ENCODE data around the gene ARL4D.

ARL4D gene

DNA sequence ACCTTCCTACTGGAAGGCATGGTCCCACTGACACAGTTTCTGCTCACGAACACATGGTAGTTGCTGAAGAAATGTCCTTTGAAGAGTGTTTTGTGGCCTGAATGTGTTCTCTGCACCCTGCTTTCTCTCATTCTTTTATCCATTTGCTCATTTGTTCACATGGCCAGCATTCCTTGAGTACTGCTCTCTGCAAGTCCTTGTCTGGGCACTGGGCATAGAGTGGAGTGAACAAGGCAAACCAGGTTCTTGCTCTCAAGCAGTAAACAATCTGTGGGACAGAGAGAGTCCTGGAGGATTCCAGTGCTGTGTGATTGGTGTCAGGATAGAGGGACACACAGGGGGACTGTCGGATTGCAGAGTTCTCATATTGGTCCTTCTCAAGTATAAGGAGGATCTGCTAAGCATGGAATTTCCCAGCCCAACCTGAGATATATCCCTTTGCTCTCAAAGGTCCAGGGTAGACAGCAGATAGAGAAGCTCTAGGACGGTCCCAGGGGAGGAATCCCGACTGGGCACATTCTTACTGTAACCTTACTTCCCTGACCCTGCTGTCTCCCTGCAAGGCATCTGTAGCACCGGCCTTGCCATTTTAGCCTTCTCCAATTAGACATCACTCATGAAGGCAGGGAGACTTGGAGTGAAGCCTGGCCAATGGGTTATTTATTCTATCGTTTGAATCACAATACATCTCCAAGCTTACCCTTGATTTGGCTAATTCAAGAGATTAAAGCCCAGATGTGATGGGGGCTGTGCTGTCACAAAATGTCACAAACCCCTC is 32.3 kb downstream of the ARL4D start:
- DNase-seq: no peak

DNA sequence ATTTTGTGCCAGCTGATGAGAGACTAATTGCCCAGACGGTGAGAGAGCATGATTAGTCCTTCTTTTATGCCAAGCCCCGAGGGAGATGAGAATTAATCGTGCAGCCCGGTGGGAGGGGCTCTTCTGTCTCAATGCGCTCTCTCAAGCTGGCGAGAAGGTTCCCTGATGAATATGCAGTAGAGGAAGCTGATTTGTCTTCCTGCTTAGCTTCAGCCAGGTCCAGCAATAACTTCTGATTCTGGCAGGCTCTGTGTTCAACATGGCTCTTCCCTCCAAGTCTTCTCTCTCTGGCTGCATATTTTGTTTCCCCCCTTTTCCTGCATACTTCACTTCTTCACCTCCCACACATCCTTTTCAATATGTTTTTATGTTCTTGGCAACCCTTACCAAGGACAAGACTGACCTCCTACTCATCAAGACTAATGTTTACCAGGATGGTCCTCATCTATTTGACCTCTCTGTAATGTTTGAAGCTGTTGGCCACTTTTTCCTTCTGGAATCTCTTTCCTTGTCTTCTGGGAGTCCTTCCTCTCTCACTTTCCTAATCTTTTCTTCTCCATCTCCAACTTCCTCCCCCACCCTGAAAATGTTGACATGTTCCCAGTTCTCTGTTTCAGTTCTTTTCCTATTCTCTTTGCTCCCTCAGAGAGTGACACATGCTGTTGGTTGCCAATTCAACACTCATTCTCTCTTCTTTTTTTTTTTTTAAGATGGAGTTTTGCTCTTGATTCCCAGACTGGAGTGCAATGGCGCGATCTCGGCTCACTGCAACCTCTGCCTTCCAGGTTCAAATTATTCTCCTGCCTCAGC is 33.1 kb downstream of the ARL4D start:
- DNase-seq: no peak

DNA sequence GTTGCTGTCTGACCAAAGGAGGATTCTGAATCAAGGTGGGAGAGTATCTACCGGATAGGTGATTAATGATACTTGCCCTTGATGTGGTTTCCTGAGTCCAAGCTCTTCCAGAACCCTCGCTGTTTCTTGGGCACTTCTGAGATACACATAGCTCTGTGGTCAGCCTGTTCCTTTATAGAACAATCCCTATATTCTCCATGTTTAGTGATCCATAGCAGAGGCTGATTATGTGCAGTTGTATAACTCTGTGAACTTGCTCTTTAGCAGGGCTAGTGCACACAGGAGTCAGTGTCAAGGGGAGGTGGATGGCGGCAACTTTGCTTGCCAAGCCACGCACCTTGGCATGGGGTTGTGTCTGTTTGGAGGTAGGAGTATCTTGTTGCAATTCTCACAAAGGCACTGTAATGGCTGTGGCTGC is 36.1 kb downstream of the ARL4D start:
- no peak for DNase-seq

DNA sequence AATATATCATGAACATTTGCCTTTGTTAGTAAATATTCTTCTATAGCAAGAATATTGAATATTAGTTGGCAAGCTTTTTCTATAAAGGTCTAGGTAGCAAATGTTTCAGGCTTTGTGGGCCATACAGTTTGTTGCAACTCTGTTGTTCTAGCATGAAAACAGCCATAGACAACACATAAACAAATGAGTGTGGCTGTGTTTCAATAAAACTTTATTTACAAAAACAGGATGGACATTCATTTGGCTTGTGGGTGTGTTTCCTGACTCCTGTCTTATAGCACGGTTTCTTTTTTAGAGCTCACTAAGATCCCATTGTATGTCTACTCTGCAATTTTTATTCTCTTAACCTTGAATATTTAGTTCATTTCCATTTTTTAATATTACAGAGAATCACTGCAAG is 39.0 kb downstream of the ARL4D start:
- no peak for DNase-seq

DNA sequence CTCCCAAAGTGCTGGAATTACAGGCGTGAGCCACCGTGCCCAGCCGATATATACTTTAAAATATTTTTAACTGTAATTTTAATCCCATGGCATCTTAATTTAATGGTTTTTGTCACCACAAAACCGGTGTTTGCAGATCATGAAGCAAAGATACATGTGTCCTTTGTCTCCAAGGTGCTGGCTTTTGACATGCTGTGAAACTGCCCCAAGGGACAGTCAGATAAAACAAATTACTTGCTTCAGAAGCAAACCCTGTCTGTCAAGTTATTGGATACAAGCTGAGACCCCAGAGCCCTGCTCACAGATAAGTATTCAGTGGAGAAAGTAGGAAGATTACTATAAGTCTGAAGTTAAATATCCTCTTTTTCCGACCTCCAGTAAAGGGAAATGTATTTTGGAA is 39.8 kb downstream of the ARL4D start:
- no peak for DNase-seq

DNA sequence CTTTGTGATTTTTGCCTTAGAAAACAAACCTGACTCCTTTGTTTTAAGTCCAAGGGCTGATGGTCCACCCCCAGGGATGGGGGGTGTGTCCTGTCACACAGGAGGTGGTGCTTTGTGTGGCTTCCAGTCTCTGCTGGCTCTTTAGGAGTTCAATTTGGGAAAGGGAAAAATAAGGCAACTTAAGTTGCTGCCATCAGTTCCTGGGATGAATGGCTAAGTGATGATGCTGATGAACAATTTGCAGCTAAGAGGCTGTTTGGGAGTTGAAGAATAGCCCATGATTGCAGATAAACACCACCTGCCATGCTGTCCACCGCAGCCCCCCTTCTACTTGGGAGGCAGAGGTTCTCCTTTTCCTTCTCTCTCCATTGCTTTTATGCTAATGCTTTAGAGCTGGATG is 40.2 kb downstream of the ARL4D start:
- no peak for DNase-seq

DNA sequence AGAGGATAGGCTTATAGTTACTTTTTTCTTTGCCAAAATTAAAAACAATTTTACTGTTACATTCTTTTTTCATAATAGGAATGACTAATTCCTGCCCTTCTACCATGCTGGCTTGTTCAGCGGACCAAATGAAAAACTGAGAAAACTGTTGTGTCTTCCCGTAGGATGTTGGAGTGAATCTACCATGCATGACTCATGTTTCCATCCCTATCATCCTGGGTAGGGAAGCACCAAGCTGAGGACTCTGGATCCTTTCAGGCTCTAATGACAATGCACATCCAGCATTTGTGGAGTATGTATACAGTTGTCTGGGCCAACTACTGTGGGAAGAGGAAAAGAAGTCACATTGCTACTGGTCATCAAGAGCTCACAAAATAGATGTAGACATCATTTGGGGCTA is 43.9 kb downstream of the ARL4D start:
- DNase-seq: no peak

DNA sequence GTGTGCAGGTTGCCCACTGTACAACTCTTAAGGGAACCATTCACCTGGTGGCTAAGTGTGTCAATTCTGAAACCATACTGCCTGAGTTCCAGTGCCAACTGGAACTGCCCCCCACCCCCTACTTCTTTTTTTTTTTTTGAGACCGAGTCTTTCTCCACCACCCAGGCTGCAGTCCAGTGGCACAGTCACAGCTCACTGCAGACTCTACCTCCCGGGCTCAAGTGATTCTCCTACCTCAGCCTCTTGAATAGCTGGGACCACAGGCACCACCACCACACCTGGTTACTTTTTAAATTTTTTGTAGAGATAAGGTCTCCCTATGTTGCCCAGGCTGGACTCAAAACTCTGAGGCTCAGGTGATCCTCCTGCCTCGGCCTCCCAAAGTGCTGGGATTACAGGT is 44.6 kb downstream of the ARL4D start:
- DNase-seq: no peak

DNA sequence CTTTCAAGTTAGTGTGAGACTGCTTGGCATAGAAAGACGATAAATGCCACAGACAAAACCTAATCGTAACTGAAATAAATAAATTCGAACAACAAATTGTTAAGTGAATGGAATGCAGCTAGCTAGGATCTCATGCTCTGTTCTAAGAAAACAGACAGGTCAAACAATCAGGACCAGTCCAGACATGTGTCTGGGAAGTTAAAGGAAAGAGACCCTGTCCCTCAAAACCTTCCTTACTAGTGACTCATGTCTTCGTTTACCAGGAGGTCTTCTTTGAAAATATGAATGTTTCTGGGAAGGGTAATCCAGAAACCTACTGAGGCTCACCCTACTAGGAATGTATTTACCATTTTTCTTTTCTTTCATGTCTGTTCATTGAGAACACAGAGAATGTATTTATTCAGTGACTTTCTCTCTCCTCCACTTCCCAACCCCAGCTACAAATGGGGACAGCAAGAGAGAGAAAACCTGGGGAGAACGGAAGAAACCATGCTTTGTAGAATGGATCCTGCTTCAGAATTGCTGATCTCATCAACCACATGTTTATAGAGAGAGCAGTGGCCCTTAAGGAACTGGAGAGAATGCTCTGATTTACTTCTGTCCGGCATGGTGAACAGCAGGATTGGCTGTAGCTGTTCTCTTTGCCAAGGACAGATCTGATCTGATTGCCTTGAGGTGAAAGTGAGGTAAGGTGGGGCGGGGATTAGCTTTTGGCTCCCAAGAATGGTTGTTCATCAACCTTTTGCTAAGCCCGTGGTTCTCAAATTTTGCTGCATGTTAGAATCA is 45.6 kb downstream of the ARL4D start:
- DNase-seq: no peak

DNA sequence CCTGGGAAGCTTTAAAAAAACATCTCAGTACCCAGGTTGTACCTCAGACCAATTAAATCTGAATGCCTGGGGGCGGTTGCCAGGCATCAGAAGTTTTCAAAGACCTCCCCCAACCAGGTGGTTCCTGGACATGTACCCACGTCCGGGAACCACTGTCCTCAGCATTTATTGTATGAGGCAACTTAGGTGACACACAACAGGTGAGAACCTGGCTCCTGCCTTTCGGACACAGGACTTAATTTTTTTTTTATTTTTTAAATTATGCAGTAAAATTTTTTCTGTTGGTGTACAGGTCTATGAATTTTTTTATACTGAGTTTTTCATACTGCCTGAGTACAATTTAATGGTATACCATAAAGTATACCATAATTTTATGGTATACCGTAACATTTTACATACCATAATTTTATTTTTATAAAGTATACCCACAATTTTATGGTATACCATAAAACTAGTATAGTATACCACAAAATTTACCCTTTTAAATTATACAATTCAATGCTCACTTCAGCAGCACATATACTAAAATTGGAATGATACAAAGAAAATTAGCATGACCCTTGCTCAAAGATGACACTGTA is 46.3 kb downstream of the ARL4D start:
- DNase-seq: no peak

DNA sequence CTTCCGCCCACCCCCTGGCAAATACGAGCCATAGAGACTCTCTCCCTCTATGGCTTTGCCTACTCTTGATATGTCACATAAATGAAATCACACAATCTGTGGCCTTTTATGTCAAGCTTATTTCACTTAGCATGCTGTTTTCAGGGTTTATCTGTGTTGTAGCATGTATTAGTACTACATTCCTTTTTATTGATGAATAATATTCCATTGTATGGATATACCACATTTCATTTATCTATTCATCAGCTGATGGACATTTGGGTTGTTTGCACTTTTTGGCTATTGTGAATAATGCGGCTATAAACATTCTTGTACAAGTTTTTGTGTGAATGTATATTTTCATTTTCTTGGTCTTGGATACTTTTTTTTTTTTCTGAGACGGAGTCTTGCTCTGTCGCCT is 48.0 kb downstream of the ARL4D start:
- no peak for DNase-seq

DNA sequence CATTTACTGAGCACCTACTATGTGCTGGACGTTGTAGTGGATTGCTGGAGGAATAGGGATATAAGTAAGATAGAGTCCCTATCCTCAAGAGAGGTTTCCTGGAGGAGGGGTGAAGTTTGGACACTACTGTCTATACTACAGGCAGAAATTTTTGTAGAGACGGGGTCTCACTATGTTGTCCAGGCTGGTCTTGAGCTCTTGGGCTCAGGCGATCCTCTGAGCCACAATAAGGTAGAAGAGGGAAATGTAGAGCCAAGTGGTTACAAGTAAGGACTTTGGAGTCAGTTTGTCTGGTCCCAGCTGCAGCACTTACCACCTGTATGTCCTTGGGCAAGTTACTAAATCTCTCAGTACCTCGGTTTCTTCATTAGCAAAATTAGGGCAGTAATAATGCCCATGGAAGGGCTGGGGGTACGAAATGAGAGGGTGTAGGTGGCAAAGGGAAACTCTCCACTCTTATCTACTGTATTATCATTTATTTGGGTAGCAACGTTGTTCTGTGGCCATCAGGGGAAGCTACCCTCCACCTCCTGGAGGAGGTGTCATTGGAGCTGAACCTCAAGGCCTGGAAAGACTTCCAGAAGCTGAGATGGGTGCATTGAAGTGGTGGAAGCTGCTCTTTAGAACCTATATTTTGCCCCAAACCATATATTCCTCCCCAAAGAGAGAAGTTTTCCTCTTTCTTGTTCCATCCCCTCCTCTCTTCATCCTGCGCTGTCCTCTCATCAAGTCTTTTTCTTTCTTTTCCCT is 50.1 kb downstream of the ARL4D start:
- no peak for DNase-seq

DNA sequence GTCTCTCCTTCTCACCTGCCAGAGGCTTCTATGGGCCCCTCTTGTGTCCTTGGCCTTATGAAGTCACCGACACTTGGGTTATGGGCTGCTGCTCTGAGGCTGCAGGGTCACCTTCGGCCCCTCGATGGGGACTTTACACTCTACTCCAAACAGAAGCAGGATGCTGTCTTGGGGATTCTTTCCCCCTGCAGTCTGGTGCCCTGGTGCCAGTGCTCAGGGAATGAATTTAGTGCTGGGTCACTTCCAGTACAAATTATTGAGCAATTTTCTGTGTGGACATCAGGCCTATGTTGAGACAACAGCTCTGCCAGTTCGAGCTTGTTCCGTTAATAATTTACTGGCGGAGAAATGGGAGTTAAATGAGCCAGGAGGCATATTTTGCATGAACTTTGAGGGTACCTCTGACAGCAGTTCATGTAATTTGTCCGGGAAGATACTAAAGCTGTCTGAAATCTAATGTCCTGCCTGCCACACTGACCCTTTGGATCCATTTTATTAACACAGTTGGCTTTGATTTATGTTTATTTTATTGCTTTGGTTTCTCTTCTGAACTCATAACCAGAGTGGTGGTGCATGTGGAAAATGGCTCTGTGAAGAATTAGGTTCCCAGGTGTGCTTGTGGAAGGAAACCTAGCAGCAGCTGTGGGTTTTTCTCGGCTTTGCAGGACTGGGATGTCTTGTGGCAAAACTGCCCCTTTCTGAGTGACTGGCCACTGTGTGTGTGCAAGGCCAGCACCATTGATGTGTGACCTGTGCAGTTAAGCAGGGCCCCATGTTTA is 50.9 kb downstream of the ARL4D start:
- no peak for DNase-seq
